Activated CD4-positive, alpha-beta T cell treated with anti-CD3 and anti-CD28 coated beads for 4 hours (primary cell): Measurements from ENCODE around the gene NPIPA3.
"Not testable (repeated sequence)": the region's sequence is repeated elsewhere in the genome, so short reads cannot be mapped to it uniquely, and the experiment has no call there.

Source experiments
- DNase-seq, 2 donors: peaks; one replicate each; pipeline ENCODE4 v3.0.0-alpha.2; 2020

The NPIPA3 gene

GRCh38 chr16:14703156-14704011 is at the start of gene NPIPA3:
Gene NPIPA3, plus strand, starts transcription at chr16:14703411. Its CDS starts 5,533 bp downstream, at chr16:14708944.
- not testable (repeated sequence) for DNase-seq

- no peak for DNase-seq
These were observed 45.1 kb upstream of the NPIPA3 start for GRCh38 chr16:14658063-14658462.

- no peak for DNase-seq
These were observed 35.6 kb upstream of the NPIPA3 start for GRCh38 chr16:14667347-14668266.

GRCh38 chr16:14668556-14669223 is 34.5 kb upstream of the NPIPA3 start:
- DNase-seq = no peak

- no peak for DNase-seq
These were observed 33.4 kb upstream of the NPIPA3 start for GRCh38 chr16:14669776-14670175.

- no peak for DNase-seq
These were observed 30.7 kb upstream of the NPIPA3 start for GRCh38 chr16:14672403-14672971.

- no peak for DNase-seq
These were observed 26.6 kb upstream of the NPIPA3 start for GRCh38 chr16:14676633-14677032.

GRCh38 chr16:14677627-14678026 is 25.6 kb upstream of the NPIPA3 start:
- no peak for DNase-seq

- no peak for DNase-seq
These were observed 24.3 kb upstream of the NPIPA3 start for GRCh38 chr16:14678748-14679497.

GRCh38 chr16:14680396-14680795 is 22.8 kb upstream of the NPIPA3 start:
- DNase-seq = not testable (repeated sequence)

GRCh38 chr16:14681115-14681514 is 22.1 kb upstream of the NPIPA3 start:
- no peak for DNase-seq

- no peak for DNase-seq
These were observed 21.1 kb upstream of the NPIPA3 start for GRCh38 chr16:14682121-14682520.

- DNase-seq = not testable (repeated sequence)
These were observed 17.1 kb upstream of the NPIPA3 start for GRCh38 chr16:14685870-14686793.

GRCh38 chr16:14694129-14694528 is 9.1 kb upstream of the NPIPA3 start, which contains the start of gene PLA2G10:
Gene PLA2G10, minus strand, starts transcription at chr16:14694308. Its CDS starts 79 bp downstream, at chr16:14694229.
- not testable (repeated sequence) for DNase-seq

GRCh38 chr16:14701859-14702258 is 1.4 kb upstream of the NPIPA3 start:
- DNase-seq = not testable (repeated sequence)

GRCh38 chr16:14702672-14703071 is 539 bp upstream of the NPIPA3 start:
- DNase-seq = not testable (repeated sequence)

GRCh38 chr16:14733233-14733632 is 30.0 kb downstream of the NPIPA3 start:
- DNase-seq = not testable (repeated sequence)

GRCh38 chr16:14740832-14741385 is 37.7 kb downstream of the NPIPA3 start:
- not testable (repeated sequence) for DNase-seq

- DNase-seq = not testable (repeated sequence)
These were observed 38.6 kb downstream of the NPIPA3 start for GRCh38 chr16:14741794-14742193.
